ENCODE data around the gene PAPSS1.

The PAPSS1 gene

DNA sequence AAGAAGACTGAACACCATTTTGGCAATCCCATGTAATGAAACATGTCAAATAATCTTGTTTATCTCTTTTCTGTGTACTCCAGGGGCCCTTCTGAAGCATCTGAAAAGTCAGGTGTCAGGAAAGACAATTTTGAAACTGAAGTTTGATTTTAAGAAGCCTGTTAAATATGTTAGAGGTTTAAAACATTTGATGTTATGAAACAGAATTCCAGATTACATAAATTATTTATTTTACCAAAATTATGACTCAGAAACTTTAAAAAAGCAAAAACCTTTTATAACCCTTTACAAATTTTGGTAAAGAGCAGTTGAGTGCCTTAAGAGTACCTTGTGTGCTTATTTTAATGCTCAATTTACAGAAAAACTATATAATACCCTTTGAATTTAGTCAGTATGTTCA, 130.8 kb downstream of the PAPSS1 start:
- DNase-seq (ENCODE audit: low spot score) (no peak), ATAC-seq (ENCODE audit: low read depth) (no peak)
- H3K27ac ChIP-seq (ENCODE audit: poor library complexity, severe bottlenecking): no peak overlapping the region
- no peaks in the 10 kb centered on the region for H3K27me3 ChIP-seq (ENCODE audit: insufficient read depth, poor library complexity, severe bottlenecking)
- no peak overlapping the region for H3K4me3 ChIP-seq (ENCODE audit: severe bottlenecking)
- TF ChIP-seq, protein P1, sequence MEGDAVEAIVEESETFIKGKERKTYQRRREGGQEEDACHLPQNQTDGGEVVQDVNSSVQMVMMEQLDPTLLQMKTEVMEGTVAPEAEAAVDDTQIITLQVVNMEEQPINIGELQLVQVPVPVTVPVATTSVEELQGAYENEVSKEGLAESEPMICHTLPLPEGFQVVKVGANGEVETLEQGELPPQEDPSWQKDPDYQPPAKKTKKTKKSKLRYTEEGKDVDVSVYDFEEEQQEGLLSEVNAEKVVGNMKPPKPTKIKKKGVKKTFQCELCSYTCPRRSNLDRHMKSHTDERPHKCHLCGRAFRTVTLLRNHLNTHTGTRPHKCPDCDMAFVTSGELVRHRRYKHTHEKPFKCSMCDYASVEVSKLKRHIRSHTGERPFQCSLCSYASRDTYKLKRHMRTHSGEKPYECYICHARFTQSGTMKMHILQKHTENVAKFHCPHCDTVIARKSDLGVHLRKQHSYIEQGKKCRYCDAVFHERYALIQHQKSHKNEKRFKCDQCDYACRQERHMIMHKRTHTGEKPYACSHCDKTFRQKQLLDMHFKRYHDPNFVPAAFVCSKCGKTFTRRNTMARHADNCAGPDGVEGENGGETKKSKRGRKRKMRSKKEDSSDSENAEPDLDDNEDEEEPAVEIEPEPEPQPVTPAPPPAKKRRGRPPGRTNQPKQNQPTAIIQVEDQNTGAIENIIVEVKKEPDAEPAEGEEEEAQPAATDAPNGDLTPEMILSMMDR (IDR thresholded peaks at IDR 0.05; ENCODE audit: poor library complexity, severe bottlenecking): no peak
- H3K9me3 ChIP-seq (ENCODE audit: severe bottlenecking): peaks cover 3% of the 10 kb centered on the region
- H3K36me3 ChIP-seq (ENCODE audit: low read depth): no peaks in the 10 kb centered on the region
- no peaks in the 10 kb centered on the region for H3K4me1 ChIP-seq (ENCODE audit: insufficient read depth, poor library complexity, severe bottlenecking)

DNA sequence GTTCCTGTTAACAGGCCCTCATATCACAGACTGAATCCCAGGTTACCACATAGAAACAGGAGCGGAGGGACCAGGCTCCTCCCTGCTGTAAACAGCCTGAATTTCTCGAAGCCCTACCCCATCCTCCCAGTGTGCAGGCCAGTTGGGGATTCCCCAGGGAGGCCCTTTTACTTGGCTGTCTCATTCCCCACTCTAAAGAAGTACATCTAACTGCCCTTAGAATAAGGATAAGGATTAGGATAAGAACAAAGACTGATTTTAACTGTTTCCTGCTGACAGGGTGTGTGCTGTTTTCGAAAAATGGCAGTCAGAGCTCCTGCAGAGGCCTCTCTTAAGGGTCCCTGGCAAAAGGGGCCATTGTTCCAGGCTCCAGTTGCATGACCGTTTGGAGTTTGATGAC, 133.7 kb downstream of the PAPSS1 start:
- H3K27ac ChIP-seq (ENCODE audit: poor library complexity, severe bottlenecking): no peak overlapping the region
- peaks cover 3% of the 10 kb centered on the region for H3K9me3 ChIP-seq (ENCODE audit: severe bottlenecking)
- DNase-seq (ENCODE audit: low spot score) (no peak), ATAC-seq (ENCODE audit: low read depth) (no peak)
- H3K36me3 ChIP-seq (ENCODE audit: low read depth): no peaks in the 10 kb centered on the region
- no peaks in the 10 kb centered on the region for H3K27me3 ChIP-seq (ENCODE audit: insufficient read depth, poor library complexity, severe bottlenecking)
- no peaks in the 10 kb centered on the region for H3K4me1 ChIP-seq (ENCODE audit: insufficient read depth, poor library complexity, severe bottlenecking)
- TF ChIP-seq, protein P1 (IDR thresholded peaks at IDR 0.05; ENCODE audit: poor library complexity, severe bottlenecking): no peak
- no peak overlapping the region for H3K4me3 ChIP-seq (ENCODE audit: severe bottlenecking)

DNA sequence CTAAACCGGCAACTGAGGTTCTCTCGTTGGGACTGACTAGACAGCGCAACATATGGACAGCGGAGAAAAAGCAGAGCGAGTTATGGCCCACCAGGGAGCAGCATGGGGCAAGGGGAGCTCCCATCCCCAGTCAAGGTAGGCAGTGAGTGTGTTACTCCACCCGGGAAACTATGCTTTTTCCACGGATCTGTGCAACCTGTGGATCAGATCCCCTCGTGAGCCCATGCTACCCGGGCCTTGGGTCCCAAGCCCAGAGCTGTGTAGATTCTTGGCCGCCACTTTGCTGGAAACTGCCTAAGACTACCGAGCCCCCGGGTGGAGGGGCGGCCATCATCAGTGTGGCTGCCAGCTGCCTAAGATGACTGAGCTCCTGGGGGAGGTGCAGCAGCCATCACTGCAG, 140.9 kb downstream of the PAPSS1 start:
- ATAC-seq (ENCODE audit: low read depth) (no peak), DNase-seq (ENCODE audit: low spot score) (no peak)
- TF ChIP-seq, protein P1 (IDR thresholded peaks at IDR 0.05; ENCODE audit: poor library complexity, severe bottlenecking): no peak
- H3K4me3 ChIP-seq (ENCODE audit: severe bottlenecking): no peak overlapping the region
- no peaks in the 10 kb centered on the region for H3K9me3 ChIP-seq (ENCODE audit: severe bottlenecking)
- no peaks in the 10 kb centered on the region for H3K36me3 ChIP-seq (ENCODE audit: low read depth)
- H3K27me3 ChIP-seq (ENCODE audit: insufficient read depth, poor library complexity, severe bottlenecking): no peaks in the 10 kb centered on the region
- no peak overlapping the region for H3K27ac ChIP-seq (ENCODE audit: poor library complexity, severe bottlenecking)
- H3K4me1 ChIP-seq (ENCODE audit: insufficient read depth, poor library complexity, severe bottlenecking): no peaks in the 10 kb centered on the region

DNA sequence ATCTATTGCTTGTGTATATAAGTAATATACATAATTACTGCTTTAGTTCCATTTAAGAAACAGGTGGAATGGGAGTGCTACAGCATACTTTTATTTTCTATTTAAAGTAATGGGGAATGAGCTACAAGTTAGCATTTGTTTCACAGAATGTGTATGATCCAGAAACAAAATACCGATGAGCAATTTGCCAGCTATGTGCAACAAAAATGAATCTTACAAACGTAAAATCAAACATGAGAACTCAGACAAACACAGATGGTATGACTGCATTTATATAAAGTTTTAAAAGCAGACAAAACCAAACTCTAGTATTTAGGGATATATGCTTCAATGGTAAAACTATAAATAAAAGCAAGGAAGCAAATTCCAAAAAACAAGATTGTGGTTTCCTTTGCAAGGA, 141.7 kb downstream of the PAPSS1 start:
- Histone ChIP-seq H3K27ac (ENCODE audit: poor library complexity, severe bottlenecking) (no peak overlapping the region), H3K27me3 (ENCODE audit: insufficient read depth, poor library complexity, severe bottlenecking) (no peaks in the 10 kb centered on the region), H3K4me1 (ENCODE audit: insufficient read depth, poor library complexity, severe bottlenecking) (no peaks in the 10 kb centered on the region), H3K36me3 (ENCODE audit: low read depth) (no peaks in the 10 kb centered on the region), H3K9me3 (ENCODE audit: severe bottlenecking) (no peaks in the 10 kb centered on the region), H3K4me3 (ENCODE audit: severe bottlenecking) (no peak overlapping the region)
- no peak for ATAC-seq (ENCODE audit: low read depth)
- no peak for DNase-seq (ENCODE audit: low spot score)
- TF ChIP-seq, protein P1 (IDR thresholded peaks at IDR 0.05; ENCODE audit: poor library complexity, severe bottlenecking): no peak

DNA sequence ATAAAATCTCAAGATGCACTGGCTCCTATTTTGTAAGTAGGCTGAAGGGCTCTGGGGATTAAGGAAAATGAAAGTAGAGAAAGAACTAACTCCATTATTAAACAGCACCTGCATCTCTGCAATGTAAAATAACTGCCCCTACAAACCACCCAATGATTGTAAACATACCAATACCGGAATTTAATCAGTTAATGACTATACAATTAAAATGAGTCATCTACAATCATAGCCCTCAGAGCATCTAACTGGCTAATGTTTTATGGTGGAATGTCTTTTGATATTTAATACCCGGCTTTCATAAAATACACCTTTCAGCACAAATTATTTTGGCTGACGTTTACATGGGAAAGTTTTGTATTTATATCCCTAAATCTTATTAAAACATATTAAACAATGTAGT, 142.3 kb downstream of the PAPSS1 start:
- no peaks in the 10 kb centered on the region for H3K4me1 ChIP-seq (ENCODE audit: insufficient read depth, poor library complexity, severe bottlenecking)
- H3K27me3 ChIP-seq (ENCODE audit: insufficient read depth, poor library complexity, severe bottlenecking): no peaks in the 10 kb centered on the region
- no peak for ATAC-seq (ENCODE audit: low read depth)
- no peaks in the 10 kb centered on the region for H3K9me3 ChIP-seq (ENCODE audit: severe bottlenecking)
- no peak for DNase-seq (ENCODE audit: low spot score)
- no peak overlapping the region for H3K27ac ChIP-seq (ENCODE audit: poor library complexity, severe bottlenecking)
- no peaks in the 10 kb centered on the region for H3K36me3 ChIP-seq (ENCODE audit: low read depth)
- H3K4me3 ChIP-seq (ENCODE audit: severe bottlenecking): no peak overlapping the region
- TF ChIP-seq, protein P1 (IDR thresholded peaks at IDR 0.05; ENCODE audit: poor library complexity, severe bottlenecking): no peak

Measured in RWPE2 (cell line).